SU-DHL-6 (cell line): ENCODE results near the gene STIMATE.

Source experiments
- CTCF ChIP-seq: fragments of 200-600 bp; sonication (generic); IDR thresholded peaks from one replicate; pipeline ENCODE4 v1.5.1; 2017; ENCODE audit warnings: antibody characterized with exemption, mild to moderate bottlenecking, low read length, moderate library complexity; ENCODE audit not compliant: insufficient read depth, poor library complexity, severe bottlenecking
- EZH2phosphoT487 ChIP-seq: fragments of 200-600 bp; sonication (generic), shearing (Covaris generic); conservative IDR thresholded peaks from 2 replicates; pipeline ENCODE4 v1.6.1; 2018; ENCODE audit warnings: mild to moderate bottlenecking, antibody characterized with exemption, low read length, moderate library complexity, mixed read lengths

GRCh38 chr3:52917044-52917443 lies 19.7 kb upstream of the STIMATE start:
- TF ChIP-seq CTCF (no peak), EZH2phosphoT487 (no peak)
